Neutrophil (primary cell): ENCODE measurements around the gene STXBP2.

Source experiments
- H3K27ac ChIP-seq: fragments of 200-600 bp; sonication (generic); 2 replicates; pipeline ENCODE4 v1.5.1; 2016; ENCODE audit warnings: mild to moderate bottlenecking, moderate library complexity
- H3K27me3 ChIP-seq: fragments of 200-600 bp; sonication (generic); 2 replicates; pipeline ENCODE4 v1.6.0; 2016; ENCODE audit warnings: mild to moderate bottlenecking
- H3K36me3 ChIP-seq: fragments of 200-600 bp; sonication (generic); 2 replicates; pipeline ENCODE4 v1.5.1; 2017
- H3K4me1 ChIP-seq, 2 experiments: fragments of 200-600 bp in 1 of 2; sonication (generic) in 1 of 2; 1 replicate in 1 of 2; 2 replicates in 1 of 2; pipeline versions ENCODE4 v1.5.1 to v1.6.1; 2013 to 2016; ENCODE audit warnings: low read depth in 1 of 2, low read length in 1 of 2, mild to moderate bottlenecking in 1 of 2, moderate library complexity in 1 of 2; ENCODE audit not compliant: control insufficient read depth in 1 of 2, insufficient read depth in 1 of 2
- H3K4me3 ChIP-seq, 2 experiments: fragments of 200-600 bp in 1 of 2; sonication (generic) in 1 of 2; 1 replicate in 1 of 2; 2 replicates in 1 of 2; pipeline ENCODE4 v1.5.1; 2013 to 2016; ENCODE audit warnings: low read depth in 1 of 2, low read length in 1 of 2, mild to moderate bottlenecking in 1 of 2, moderate library complexity in 1 of 2
- H3K9me3 ChIP-seq: fragments of 200-600 bp; sonication (generic); 2 replicates; pipeline ENCODE4 v1.5.1; 2016
- TF ChIP-seq, protein P1 (sequence below): fragments of 200-600 bp; sonication (generic); IDR thresholded peaks from 2 replicates; pipeline ENCODE4 v1.5.1; 2016; ENCODE audit warnings: antibody characterized with exemption

STXBP2 gene

DNA sequence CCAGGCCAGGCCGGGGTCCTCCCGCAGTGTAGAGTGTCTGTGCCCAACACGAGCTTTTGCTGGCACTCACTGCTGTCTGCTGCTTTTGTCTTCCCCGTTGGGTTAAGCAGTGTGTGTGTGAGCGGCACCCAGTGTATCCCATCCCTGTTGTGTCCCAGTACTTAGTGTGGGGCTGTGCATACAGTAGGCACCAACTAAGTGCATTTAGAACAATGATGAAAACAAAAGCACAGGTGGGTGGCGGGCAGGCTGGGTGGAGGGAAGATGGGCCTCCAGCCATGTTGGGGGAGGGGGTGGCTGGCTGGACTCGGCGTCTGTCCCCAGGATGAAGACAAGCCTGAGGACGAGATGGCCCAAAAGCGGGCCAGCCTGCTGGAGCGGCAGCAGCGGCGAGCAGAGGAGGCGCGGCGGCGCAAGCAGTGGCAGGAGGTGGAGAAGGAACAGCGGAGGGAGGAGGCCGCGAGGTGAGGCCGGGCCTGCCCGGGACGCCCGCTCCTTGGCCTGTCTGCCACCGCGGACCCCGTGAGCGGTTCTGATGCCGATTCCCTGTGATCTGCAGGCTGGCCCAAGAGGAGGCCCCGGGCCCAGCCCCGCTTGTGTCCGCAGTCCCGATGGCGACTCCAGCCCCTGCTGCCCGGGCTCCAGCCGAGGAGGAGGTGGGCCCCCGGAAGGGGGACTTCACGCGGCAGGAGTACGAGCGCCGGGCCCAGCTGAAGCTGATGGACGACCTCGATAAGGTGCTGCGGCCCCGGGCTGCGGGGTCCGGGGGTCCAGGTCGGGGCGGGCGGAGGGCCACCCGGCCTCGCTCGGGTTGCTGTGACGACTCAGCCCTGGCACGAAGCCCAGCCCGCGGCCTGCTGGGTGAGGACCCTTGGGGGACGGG is 21.8 kb upstream of the STXBP2 start:
- Histone ChIP-seq H3K4me3 (no peak overlapping the region), H3K4me1 (peaks cover 15 to 25% of the 10 kb centered on the region in 2 experiments), H3K27me3 (no peaks in the 10 kb centered on the region), H3K36me3 (peaks cover 17% of the 10 kb centered on the region), H3K27ac (no peak overlapping the region), H3K9me3 (no peaks in the 10 kb centered on the region)
- TF ChIP-seq, protein P1, sequence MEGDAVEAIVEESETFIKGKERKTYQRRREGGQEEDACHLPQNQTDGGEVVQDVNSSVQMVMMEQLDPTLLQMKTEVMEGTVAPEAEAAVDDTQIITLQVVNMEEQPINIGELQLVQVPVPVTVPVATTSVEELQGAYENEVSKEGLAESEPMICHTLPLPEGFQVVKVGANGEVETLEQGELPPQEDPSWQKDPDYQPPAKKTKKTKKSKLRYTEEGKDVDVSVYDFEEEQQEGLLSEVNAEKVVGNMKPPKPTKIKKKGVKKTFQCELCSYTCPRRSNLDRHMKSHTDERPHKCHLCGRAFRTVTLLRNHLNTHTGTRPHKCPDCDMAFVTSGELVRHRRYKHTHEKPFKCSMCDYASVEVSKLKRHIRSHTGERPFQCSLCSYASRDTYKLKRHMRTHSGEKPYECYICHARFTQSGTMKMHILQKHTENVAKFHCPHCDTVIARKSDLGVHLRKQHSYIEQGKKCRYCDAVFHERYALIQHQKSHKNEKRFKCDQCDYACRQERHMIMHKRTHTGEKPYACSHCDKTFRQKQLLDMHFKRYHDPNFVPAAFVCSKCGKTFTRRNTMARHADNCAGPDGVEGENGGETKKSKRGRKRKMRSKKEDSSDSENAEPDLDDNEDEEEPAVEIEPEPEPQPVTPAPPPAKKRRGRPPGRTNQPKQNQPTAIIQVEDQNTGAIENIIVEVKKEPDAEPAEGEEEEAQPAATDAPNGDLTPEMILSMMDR: no peak

DNA sequence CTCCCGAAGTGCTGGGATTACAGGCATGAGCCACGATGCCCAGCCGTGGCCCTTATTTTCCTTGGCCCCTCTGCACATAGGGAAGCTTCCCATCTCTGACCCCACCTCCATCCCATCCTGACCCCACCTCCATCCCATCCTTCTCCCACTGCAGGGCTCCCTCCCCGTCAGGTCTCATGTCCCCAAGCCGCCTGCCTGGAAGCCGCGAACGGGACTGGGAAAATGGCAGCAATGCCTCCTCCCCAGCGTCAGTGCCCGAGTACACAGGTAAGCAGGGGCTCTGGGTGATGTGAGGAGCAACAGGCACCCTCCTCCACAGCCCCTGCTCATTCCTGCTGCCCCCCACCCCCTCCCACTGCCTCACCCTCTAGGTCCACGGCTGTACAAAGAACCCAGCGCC is 19.7 kb upstream of the STXBP2 start:
- no peaks in the 10 kb centered on the region for H3K9me3 ChIP-seq
- TF ChIP-seq, protein P1: no peak
- H3K27me3 ChIP-seq: no peaks in the 10 kb centered on the region
- H3K36me3 ChIP-seq: peaks cover 38% of the 10 kb centered on the region
- peak overlapping the region; percentile 59 for H3K27ac ChIP-seq
- H3K4me1 ChIP-seq: peaks cover 15 to 25% of the 10 kb centered on the region in 2 experiments
- H3K4me3 ChIP-seq: no peak overlapping the region

DNA sequence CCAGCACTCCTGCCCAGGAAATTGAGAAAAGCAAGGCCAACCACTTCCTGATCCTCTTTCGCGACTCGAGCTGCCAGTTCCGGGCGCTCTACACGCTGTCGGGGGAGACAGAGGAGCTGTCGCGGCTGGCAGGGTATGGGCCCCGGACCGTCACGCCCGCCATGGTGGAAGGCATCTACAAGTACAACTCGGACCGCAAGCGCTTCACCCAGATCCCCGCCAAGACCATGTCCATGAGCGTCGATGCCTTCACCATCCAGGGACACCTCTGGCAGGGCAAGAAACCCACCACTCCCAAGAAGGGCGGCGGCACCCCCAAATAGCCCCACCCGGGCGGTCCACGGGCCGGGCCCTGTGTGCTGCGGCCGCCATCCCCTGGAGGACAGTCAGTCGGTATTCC is 19.2 kb upstream of the STXBP2 start:
- H3K27ac ChIP-seq: peak overlapping the region; percentile 59
- H3K4me1 ChIP-seq: peaks cover 15 to 25% of the 10 kb centered on the region in 2 experiments
- no peaks in the 10 kb centered on the region for H3K9me3 ChIP-seq
- TF ChIP-seq, protein P1: no peak
- H3K36me3 ChIP-seq: peaks cover 44% of the 10 kb centered on the region
- no peaks in the 10 kb centered on the region for H3K27me3 ChIP-seq
- peak overlapping the region in 1 of 2 experiments; percentile 27 for H3K4me3 ChIP-seq

- Histone ChIP-seq H3K4me3 (peak overlapping the region in 1 of 2 experiments; percentile 27), H3K4me1 (peaks cover 15 to 25% of the 10 kb centered on the region in 2 experiments), H3K9me3 (no peaks in the 10 kb centered on the region), H3K36me3 (peaks cover 50% of the 10 kb centered on the region), H3K27ac (peak overlapping the region; percentile 59), H3K27me3 (no peaks in the 10 kb centered on the region)
- TF ChIP-seq, protein P1: no peak
Observed at GRCh38 chr19:7618348-7618747, 18.6 kb upstream of the STXBP2 start.

- Histone ChIP-seq H3K27ac (no peak overlapping the region), H3K27me3 (no peaks in the 10 kb centered on the region), H3K4me1 (peaks cover 15 to 25% of the 10 kb centered on the region in 2 experiments), H3K36me3 (peaks cover 56% of the 10 kb centered on the region), H3K4me3 (no peak overlapping the region), H3K9me3 (no peaks in the 10 kb centered on the region)
- TF ChIP-seq, protein P1: no peak
Observed at GRCh38 chr19:7618771-7619510, 18.0 kb upstream of the STXBP2 start.
